ENCODE data around the gene IPPK. TPM values are rescaled to one million over a fixed set of nuclear protein-coding genes. Genes with fewer than 3 reads are reported as not detected.
"Not testable (repeated sequence)": the region's sequence is repeated elsewhere in the genome, so short reads cannot be mapped to it uniquely, and the experiment has no call there.

IPPK gene
- total RNA-seq, 2 experiments from 2014 or later = 8.7 to 9.7 TPM

- no peaks in the 10 kb centered on the region for H3K9me3 Mint-ChIP-seq (ENCODE audit: insufficient read depth)
- ChIA-PET CTCF (no interaction called here), POLR2A (no interaction called here)
- DNase-seq = no peak
- H3K4me1 Mint-ChIP-seq (ENCODE audit: low read depth) = no peaks in the 10 kb centered on the region
- no peaks in the 10 kb centered on the region for H3K36me3 Mint-ChIP-seq (ENCODE audit: low read depth)
- no peak overlapping the region for H3K4me3 Mint-ChIP-seq
- H3K27me3 Mint-ChIP-seq (ENCODE audit: low read depth) = no peaks in the 10 kb centered on the region
- ATAC-seq = no peak
- H3K27ac Mint-ChIP-seq = no peak overlapping the region
Measured at GRCh38 chr9:92592946-92593861, 76.7 kb downstream of the IPPK start.

GRCh38 chr9:92592537-92592936 is 77.4 kb downstream of the IPPK start:
- H3K27me3 Mint-ChIP-seq (ENCODE audit: low read depth) = no peaks in the 10 kb centered on the region
- ChIA-PET CTCF (no interaction called here), POLR2A (no interaction called here)
- no peaks in the 10 kb centered on the region for H3K9me3 Mint-ChIP-seq (ENCODE audit: insufficient read depth)
- no peak overlapping the region for H3K4me3 Mint-ChIP-seq
- H3K4me1 Mint-ChIP-seq (ENCODE audit: low read depth) = no peaks in the 10 kb centered on the region
- no peak for DNase-seq
- ATAC-seq = no peak
- no peak overlapping the region for H3K27ac Mint-ChIP-seq
- H3K36me3 Mint-ChIP-seq (ENCODE audit: low read depth) = no peaks in the 10 kb centered on the region

- peaks cover 2% of the 10 kb centered on the region for H3K36me3 Mint-ChIP-seq (ENCODE audit: low read depth)
- ChIA-PET POLR2A (no interaction called here), CTCF (no interaction called here)
- no peak overlapping the region for H3K27ac Mint-ChIP-seq
- H3K4me3 Mint-ChIP-seq = no peak overlapping the region
- no peaks in the 10 kb centered on the region for H3K4me1 Mint-ChIP-seq (ENCODE audit: low read depth)
- DNase-seq = no peak
- H3K27me3 Mint-ChIP-seq (ENCODE audit: low read depth) = no peaks in the 10 kb centered on the region
- ATAC-seq = no peak
- H3K9me3 Mint-ChIP-seq (ENCODE audit: insufficient read depth) = peaks cover 3% of the 10 kb centered on the region
Measured at GRCh38 chr9:92590377-92590776, 79.6 kb downstream of the IPPK start.

GRCh38 chr9:92589923-92590322 is 80.0 kb downstream of the IPPK start:
- peaks cover 2% of the 10 kb centered on the region for H3K36me3 Mint-ChIP-seq (ENCODE audit: low read depth)
- no peaks in the 10 kb centered on the region for H3K4me1 Mint-ChIP-seq (ENCODE audit: low read depth)
- H3K9me3 Mint-ChIP-seq (ENCODE audit: insufficient read depth) = peaks cover 3% of the 10 kb centered on the region
- no peak overlapping the region for H3K4me3 Mint-ChIP-seq
- ATAC-seq (no peak), DNase-seq (no peak)
- no peak overlapping the region for H3K27ac Mint-ChIP-seq
- CTCF ChIA-PET = no interaction called here
- POLR2A ChIA-PET = no interaction called here
- H3K27me3 Mint-ChIP-seq (ENCODE audit: low read depth) = no peaks in the 10 kb centered on the region

- Mint-ChIP-seq H3K9me3 (ENCODE audit: insufficient read depth) (peaks cover 4% of the 10 kb centered on the region), H3K27ac (no peak overlapping the region), H3K4me1 (ENCODE audit: low read depth) (no peaks in the 10 kb centered on the region), H3K4me3 (no peak overlapping the region), H3K27me3 (ENCODE audit: low read depth) (peaks cover 2% of the 10 kb centered on the region), H3K36me3 (ENCODE audit: low read depth) (peaks cover 5% of the 10 kb centered on the region)
- ChIA-PET POLR2A (no interaction called here), CTCF (no interaction called here)
- DNase-seq (no peak), ATAC-seq (no peak)
Measured at GRCh38 chr9:92576175-92576574, 93.8 kb downstream of the IPPK start.

- POLR2A ChIA-PET; H3K27me3 Mint-ChIP-seq (ENCODE audit: low read depth); H3K9me3 Mint-ChIP-seq (ENCODE audit: insufficient read depth); H3K27ac Mint-ChIP-seq; H3K4me3 Mint-ChIP-seq; H3K4me1 Mint-ChIP-seq (ENCODE audit: low read depth); DNase-seq; ATAC-seq; CTCF ChIA-PET; H3K36me3 Mint-ChIP-seq (ENCODE audit: low read depth): not testable (repeated sequence)
Measured at GRCh38 chr9:92573612-92574011, 96.3 kb downstream of the IPPK start.

GRCh38 chr9:92571871-92572270 is 98.1 kb downstream of the IPPK start:
- H3K27me3 Mint-ChIP-seq (ENCODE audit: low read depth); H3K27ac Mint-ChIP-seq; H3K4me3 Mint-ChIP-seq; H3K9me3 Mint-ChIP-seq (ENCODE audit: insufficient read depth); CTCF ChIA-PET; H3K36me3 Mint-ChIP-seq (ENCODE audit: low read depth); POLR2A ChIA-PET; H3K4me1 Mint-ChIP-seq (ENCODE audit: low read depth); ATAC-seq; DNase-seq: not testable (repeated sequence)

GRCh38 chr9:92564982-92565381 is 104.9 kb downstream of the IPPK start:
- ChIA-PET POLR2A (interaction anchor here (0.6 kb wide), 1 partner anchor 47 kb away, joined by 3 read pairs; no protein-coding TSS in a partner anchor), CTCF (no interaction called here)
- no peak overlapping the region for H3K27ac Mint-ChIP-seq

GRCh38 chr9:92564504-92564903 is 105.4 kb downstream of the IPPK start:
- POLR2A ChIA-PET = interaction anchor here (0.6 kb wide), 1 partner anchor 47 kb away, joined by 3 read pairs; no protein-coding TSS in a partner anchor
- H3K4me1 Mint-ChIP-seq (ENCODE audit: low read depth) = no peaks in the 10 kb centered on the region
- H3K9me3 Mint-ChIP-seq (ENCODE audit: insufficient read depth) = no peaks in the 10 kb centered on the region
- no peaks in the 10 kb centered on the region for H3K27me3 Mint-ChIP-seq (ENCODE audit: low read depth)
- peaks cover 1% of the 10 kb centered on the region for H3K36me3 Mint-ChIP-seq (ENCODE audit: low read depth)
- no peak overlapping the region for H3K4me3 Mint-ChIP-seq
- DNase-seq (no peak), ATAC-seq (no peak)
- H3K27ac Mint-ChIP-seq = no peak overlapping the region
- CTCF ChIA-PET = no interaction called here

More at GRCh38 chr9:92564982-92565381, 104.9 kb downstream of the IPPK start:
- no peaks in the 10 kb centered on the region for H3K9me3 Mint-ChIP-seq (ENCODE audit: insufficient read depth)
- H3K36me3 Mint-ChIP-seq (ENCODE audit: low read depth) = peaks cover 1% of the 10 kb centered on the region
- ATAC-seq (no peak), DNase-seq (no peak)
- H3K4me1 Mint-ChIP-seq (ENCODE audit: low read depth) = no peaks in the 10 kb centered on the region
- H3K27me3 Mint-ChIP-seq (ENCODE audit: low read depth) = no peaks in the 10 kb centered on the region
- no peak overlapping the region for H3K4me3 Mint-ChIP-seq

Other genes starting within 250 kb of the IPPK start
- gene OMD, start 245.7 kb downstream of the IPPK start, total RNA-seq = not detected
- gene ASPN, start 187.6 kb downstream of the IPPK start, total RNA-seq = not detected
- gene ECM2, start 134.1 kb downstream of the IPPK start, total RNA-seq = not detected
- gene BICD2, start 94.7 kb upstream of the IPPK start, total RNA-seq = 10 to 100 TPM; 31.9 to 32.5 TPM
- gene ZNF484, start 207.9 kb upstream of the IPPK start, total RNA-seq = 10 to 100 TPM in 1 of 2 experiments, 1 to 10 TPM in 1; 9.5 to 10.4 TPM

Measured in activated CD8-positive, alpha-beta T cell treated with anti-CD3 and anti-CD28 coated beads, Interleukin-2, amount 10 ng/mL, durations not matched to agents 7 days and 5 days (primary cell).